ENCODE data around the gene LEUTX. TPM values are rescaled to one million over a fixed set of nuclear protein-coding genes. Genes with fewer than 3 reads are reported as not detected.

Gene LEUTX
- total RNA-seq, 1 experiment from 2014 or later = not detected

DNA sequence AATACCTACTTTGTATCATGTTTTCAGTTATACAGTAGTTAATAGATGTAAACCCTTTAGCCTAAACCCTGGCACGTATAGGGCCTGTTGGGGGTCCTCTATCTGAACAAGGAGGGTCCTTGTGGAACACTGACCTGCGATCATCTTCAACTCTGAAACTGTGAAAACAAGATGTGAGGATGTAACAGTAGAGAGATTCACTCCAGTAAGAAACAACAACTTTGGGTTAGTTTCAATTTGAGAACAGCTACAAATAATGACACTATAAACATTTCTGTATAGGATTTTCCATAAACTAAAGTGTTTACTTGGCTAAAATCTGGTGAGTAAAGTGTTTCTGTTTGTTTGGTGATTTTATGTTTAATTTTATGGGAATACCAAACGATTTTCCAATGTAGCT lies 43.0 kb upstream of the LEUTX start:
- BruUV-seq (replicated peaks) = no TSS peak
- ChIA-PET CTCF (interaction anchor here (0.6 to 1.2 kb wide), 6 partner anchors 29 to 473 kb away, joined by 3 to 4 read pairs (median 4); no protein-coding TSS in a partner anchor), POLR2A (interaction anchor here (1.0 kb wide), 1 partner anchor 33 kb away, joined by 13 read pairs; no protein-coding TSS in a partner anchor)
- peaks cover 80% of the 10 kb centered on the region for H3K27me3 ChIP-seq (ENCODE audit: control insufficient read depth, insufficient read depth, low read length)
- no peak for DNase-seq (ENCODE audit: low read depth, low spot score)
- TF ChIP-seq TCF7L2 (IDR thresholded peaks at IDR 0.05; ENCODE audit: low read depth, low read length) (no peak), POLR2AphosphoS5 (IDR thresholded peaks at IDR 0.05; ENCODE audit: low read depth, low read length) (no peak), SIN3A (IDR thresholded peaks at IDR 0.05; ENCODE audit: borderline replicate concordance, insufficient read depth, low read depth, low read length) (no peak)
- TF ChIP-seq, protein P1, sequence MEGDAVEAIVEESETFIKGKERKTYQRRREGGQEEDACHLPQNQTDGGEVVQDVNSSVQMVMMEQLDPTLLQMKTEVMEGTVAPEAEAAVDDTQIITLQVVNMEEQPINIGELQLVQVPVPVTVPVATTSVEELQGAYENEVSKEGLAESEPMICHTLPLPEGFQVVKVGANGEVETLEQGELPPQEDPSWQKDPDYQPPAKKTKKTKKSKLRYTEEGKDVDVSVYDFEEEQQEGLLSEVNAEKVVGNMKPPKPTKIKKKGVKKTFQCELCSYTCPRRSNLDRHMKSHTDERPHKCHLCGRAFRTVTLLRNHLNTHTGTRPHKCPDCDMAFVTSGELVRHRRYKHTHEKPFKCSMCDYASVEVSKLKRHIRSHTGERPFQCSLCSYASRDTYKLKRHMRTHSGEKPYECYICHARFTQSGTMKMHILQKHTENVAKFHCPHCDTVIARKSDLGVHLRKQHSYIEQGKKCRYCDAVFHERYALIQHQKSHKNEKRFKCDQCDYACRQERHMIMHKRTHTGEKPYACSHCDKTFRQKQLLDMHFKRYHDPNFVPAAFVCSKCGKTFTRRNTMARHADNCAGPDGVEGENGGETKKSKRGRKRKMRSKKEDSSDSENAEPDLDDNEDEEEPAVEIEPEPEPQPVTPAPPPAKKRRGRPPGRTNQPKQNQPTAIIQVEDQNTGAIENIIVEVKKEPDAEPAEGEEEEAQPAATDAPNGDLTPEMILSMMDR (IDR thresholded peaks at IDR 0.05) = no peak
- TF ChIP-seq, protein P2, sequence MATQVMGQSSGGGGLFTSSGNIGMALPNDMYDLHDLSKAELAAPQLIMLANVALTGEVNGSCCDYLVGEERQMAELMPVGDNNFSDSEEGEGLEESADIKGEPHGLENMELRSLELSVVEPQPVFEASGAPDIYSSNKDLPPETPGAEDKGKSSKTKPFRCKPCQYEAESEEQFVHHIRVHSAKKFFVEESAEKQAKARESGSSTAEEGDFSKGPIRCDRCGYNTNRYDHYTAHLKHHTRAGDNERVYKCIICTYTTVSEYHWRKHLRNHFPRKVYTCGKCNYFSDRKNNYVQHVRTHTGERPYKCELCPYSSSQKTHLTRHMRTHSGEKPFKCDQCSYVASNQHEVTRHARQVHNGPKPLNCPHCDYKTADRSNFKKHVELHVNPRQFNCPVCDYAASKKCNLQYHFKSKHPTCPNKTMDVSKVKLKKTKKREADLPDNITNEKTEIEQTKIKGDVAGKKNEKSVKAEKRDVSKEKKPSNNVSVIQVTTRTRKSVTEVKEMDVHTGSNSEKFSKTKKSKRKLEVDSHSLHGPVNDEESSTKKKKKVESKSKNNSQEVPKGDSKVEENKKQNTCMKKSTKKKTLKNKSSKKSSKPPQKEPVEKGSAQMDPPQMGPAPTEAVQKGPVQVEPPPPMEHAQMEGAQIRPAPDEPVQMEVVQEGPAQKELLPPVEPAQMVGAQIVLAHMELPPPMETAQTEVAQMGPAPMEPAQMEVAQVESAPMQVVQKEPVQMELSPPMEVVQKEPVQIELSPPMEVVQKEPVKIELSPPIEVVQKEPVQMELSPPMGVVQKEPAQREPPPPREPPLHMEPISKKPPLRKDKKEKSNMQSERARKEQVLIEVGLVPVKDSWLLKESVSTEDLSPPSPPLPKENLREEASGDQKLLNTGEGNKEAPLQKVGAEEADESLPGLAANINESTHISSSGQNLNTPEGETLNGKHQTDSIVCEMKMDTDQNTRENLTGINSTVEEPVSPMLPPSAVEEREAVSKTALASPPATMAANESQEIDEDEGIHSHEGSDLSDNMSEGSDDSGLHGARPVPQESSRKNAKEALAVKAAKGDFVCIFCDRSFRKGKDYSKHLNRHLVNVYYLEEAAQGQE (IDR thresholded peaks at IDR 0.05; ENCODE audit: insufficient read depth in 1 of 2, low read depth in 2 of 2, low read length in 1 of 2) = no peak
- no peaks in the 10 kb centered on the region for H3K9me3 ChIP-seq (ENCODE audit: control insufficient read depth, insufficient read depth, low read depth, low read length)
- H3K27ac ChIP-seq (ENCODE audit: low read length) = no peak overlapping the region
- no peak for ATAC-seq
- intact Hi-C loops (cut with micrococcal nuclease; ENCODE audit: unreplicated experiment) = no loop called here
- H3K4me1 ChIP-seq (ENCODE audit: control insufficient read depth, insufficient read depth, low read length) = no peaks in the 10 kb centered on the region
- no peaks in the 10 kb centered on the region for H3K36me3 ChIP-seq (ENCODE audit: control insufficient read depth, insufficient read depth, low read length)
- in situ Hi-C loops (cut with HindIII; ENCODE audit: low pct_unique_long_range_greater_than_20kb, low sequenced_read_pairs) = no loop called here
- no peak overlapping the region for H3K4me3 ChIP-seq (ENCODE audit: low read depth in 2 of 2, low read length in 2 of 2)

DNA sequence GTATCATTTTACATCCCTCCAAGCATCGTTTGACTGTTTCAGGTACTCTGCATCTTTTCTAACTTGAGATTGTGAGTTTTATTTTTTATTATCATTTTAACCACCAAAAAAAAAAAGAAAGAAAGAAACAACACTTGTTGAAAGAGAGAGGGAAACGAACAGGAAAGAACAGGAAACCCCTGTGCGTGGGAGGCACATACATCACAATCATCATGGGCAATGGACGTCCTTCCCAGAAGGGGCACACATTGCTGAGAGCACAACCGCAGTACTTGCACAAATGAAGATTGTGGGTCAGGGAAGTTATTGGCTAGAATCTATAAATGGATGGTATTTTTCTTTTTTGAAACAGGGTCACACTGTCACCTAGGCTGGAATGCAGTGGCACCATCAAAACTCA lies 42.6 kb upstream of the LEUTX start:
- CTCF ChIA-PET = interaction anchor here (0.6 to 0.7 kb wide), 2 partner anchors 233 to 473 kb away, joined by 3 to 4 read pairs; no protein-coding TSS in a partner anchor
- Histone ChIP-seq H3K27me3 (ENCODE audit: control insufficient read depth, insufficient read depth, low read length) (peaks cover 76% of the 10 kb centered on the region), H3K9me3 (ENCODE audit: control insufficient read depth, insufficient read depth, low read depth, low read length) (no peaks in the 10 kb centered on the region), H3K4me3 (ENCODE audit: low read depth in 2 of 2, low read length in 2 of 2) (no peak overlapping the region), H3K4me1 (ENCODE audit: control insufficient read depth, insufficient read depth, low read length) (no peaks in the 10 kb centered on the region), H3K27ac (ENCODE audit: low read length) (no peak overlapping the region), H3K36me3 (ENCODE audit: control insufficient read depth, insufficient read depth, low read length) (no peaks in the 10 kb centered on the region)
- intact Hi-C loops (cut with micrococcal nuclease; ENCODE audit: unreplicated experiment) = no loop called here
- ATAC-seq = no peak
- in situ Hi-C loops (cut with HindIII; ENCODE audit: low pct_unique_long_range_greater_than_20kb, low sequenced_read_pairs) = no loop called here
- no peak for TF ChIP-seq POLR2AphosphoS5 (IDR thresholded peaks at IDR 0.05; ENCODE audit: low read depth, low read length)
- no peak for TF ChIP-seq SIN3A (IDR thresholded peaks at IDR 0.05; ENCODE audit: borderline replicate concordance, insufficient read depth, low read depth, low read length)
- no peak for TF ChIP-seq TCF7L2 (IDR thresholded peaks at IDR 0.05; ENCODE audit: low read depth, low read length)
- TF ChIP-seq, protein P1 (IDR thresholded peaks at IDR 0.05) = no peak
- TF ChIP-seq, protein P2 (IDR thresholded peaks at IDR 0.05; ENCODE audit: insufficient read depth in 1 of 2, low read depth in 2 of 2, low read length in 1 of 2) = no peak
- no TSS peak for BruUV-seq (replicated peaks)
- no peak for DNase-seq (ENCODE audit: low read depth, low spot score)
- POLR2A ChIA-PET = interaction anchor here (1.0 kb wide), 1 partner anchor 33 kb away, joined by 13 read pairs; no protein-coding TSS in a partner anchor

Data from Panc1 (cell line).